Adipocyte (in vitro differentiated cells): ENCODE data around the gene HDAC8.
"Not testable (repeated sequence)": the region's sequence is repeated elsewhere in the genome, so short reads cannot be mapped to it uniquely, and the experiment has no call there.

Source experiments
- DNase-seq: peaks from one replicate; pipeline ENCODE4 v3.0.0-alpha.2; 2015; ENCODE audit warnings: low read depth
- H3K27me3 ChIP-seq: replicated peaks from 2 replicates; pipeline ENCODE4 v1.7.0; 2013; ENCODE audit warnings: mild to moderate bottlenecking, low read length, moderate library complexity; ENCODE audit not compliant: control insufficient read depth, insufficient read depth
- H3K36me3 ChIP-seq: 2 replicates; pipeline ENCODE4 v1.7.0; 2013; ENCODE audit warnings: low read length, mild to moderate bottlenecking, moderate library complexity; ENCODE audit not compliant: control insufficient read depth, insufficient read depth, severe bottlenecking
- H3K4me1 ChIP-seq: 2 replicates; pipeline ENCODE4 v1.7.0; 2013; ENCODE audit warnings: mild to moderate bottlenecking, low read length, moderate library complexity; ENCODE audit not compliant: control insufficient read depth, insufficient read depth
- H3K4me3 ChIP-seq: 2 replicates; pipeline ENCODE4 v1.7.0; 2013; ENCODE audit warnings: mild to moderate bottlenecking, low read length, moderate library complexity
- H3K9ac ChIP-seq: 2 replicates; pipeline ENCODE4 v1.7.0; 2013; ENCODE audit warnings: mild to moderate bottlenecking, low read length, moderate library complexity
- H3K9me3 ChIP-seq: 2 replicates; pipeline ENCODE4 v1.7.0; 2013; ENCODE audit warnings: mild to moderate bottlenecking, low read length, moderate library complexity; ENCODE audit not compliant: control insufficient read depth

Gene HDAC8

DNA sequence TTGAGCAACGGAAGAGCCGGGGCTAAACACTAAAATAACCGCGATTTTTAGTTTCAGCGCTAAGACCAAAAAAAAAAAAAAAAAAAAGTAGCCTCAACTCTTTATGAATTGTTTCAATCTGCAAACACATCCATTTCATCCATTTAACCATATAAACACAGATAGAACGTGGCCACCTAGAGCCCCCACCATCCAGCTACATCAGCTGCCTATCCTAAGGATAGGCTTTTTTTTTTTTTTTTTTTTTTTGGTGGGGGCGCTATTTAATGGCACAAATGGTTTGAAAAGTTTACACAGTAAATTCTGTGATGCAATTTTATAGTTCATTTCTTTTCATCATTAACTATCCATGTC, 492 bp upstream of the HDAC8 start:
- H3K36me3 ChIP-seq = peaks cover 4% of the 10 kb centered on the region

DNA sequence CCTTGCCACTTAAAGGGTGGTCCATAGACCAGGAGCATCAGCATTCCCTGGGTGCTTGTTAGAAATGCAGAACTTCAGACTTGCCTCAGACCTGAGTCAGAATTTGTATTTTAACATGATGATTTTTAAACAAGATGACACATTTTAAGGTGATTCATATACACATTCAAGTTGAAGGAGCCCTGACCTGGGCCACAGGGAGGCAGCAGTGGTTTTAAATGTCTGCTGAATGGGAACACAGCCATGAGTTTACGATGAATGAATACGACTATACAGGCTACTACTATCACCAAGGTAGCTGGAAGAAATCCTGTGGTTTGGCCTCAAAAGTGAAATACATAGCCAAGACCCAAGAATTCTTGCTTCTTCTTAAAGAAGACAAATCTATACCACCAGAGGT, 2.9 kb downstream of the HDAC8 start:
- Histone ChIP-seq H3K4me3 (no peak overlapping the region), H3K9ac (no peak overlapping the region), H3K9me3 (no peaks in the 10 kb centered on the region), H3K4me1 (no peaks in the 10 kb centered on the region), H3K27me3 (peaks cover 14% of the 10 kb centered on the region), H3K36me3 (peaks cover 31% of the 10 kb centered on the region)
- DNase-seq = no peak

More for the DNA sequence above, 492 bp upstream of the HDAC8 start:
- Histone ChIP-seq H3K4me3 (peak overlapping the region; percentile 84), H3K9me3 (no peaks in the 10 kb centered on the region), H3K27me3 (peaks cover 15% of the 10 kb centered on the region), H3K4me1 (peaks cover 16% of the 10 kb centered on the region), H3K9ac (peak overlapping the region; percentile 87)
- DNase-seq = no peak

DNA sequence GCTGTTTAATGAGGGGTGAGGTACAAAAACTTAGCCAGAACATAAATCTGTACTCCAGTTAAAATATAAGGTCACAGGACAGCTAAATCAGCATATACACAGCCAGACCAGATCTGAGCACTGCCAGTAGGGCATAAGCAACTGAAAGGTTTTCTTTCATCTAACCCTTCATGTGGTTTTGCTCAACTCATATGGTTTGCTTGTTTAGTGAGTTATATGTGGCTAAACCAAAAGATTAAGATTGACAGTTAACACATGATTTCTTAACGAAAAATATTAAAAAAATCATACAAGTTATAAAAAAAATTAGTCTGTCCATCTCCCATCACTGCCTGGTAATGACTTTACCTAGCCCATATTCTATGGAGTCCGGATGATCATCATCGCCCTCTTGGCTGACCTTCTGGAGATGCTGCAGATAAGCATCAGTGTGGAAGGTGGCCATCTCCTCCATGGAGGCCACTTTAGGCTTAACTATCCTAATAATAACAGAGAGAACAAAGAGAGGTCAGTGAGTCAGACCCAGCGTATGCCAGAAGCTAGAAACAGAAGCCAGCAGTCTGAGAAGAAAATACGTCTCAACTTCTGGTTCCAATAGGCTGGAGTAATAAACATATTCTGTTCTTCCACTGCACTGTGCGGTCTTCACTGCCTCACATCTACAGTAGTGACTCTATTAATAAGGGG, 4.1 kb downstream of the HDAC8 start:
- H3K4me3 ChIP-seq = no peak overlapping the region
- H3K9ac ChIP-seq = no peak overlapping the region
- no peaks in the 10 kb centered on the region for H3K4me1 ChIP-seq
- no peaks in the 10 kb centered on the region for H3K9me3 ChIP-seq
- DNase-seq = no peak
- peaks cover 9% of the 10 kb centered on the region for H3K27me3 ChIP-seq
- peaks cover 36% of the 10 kb centered on the region for H3K36me3 ChIP-seq

DNA sequence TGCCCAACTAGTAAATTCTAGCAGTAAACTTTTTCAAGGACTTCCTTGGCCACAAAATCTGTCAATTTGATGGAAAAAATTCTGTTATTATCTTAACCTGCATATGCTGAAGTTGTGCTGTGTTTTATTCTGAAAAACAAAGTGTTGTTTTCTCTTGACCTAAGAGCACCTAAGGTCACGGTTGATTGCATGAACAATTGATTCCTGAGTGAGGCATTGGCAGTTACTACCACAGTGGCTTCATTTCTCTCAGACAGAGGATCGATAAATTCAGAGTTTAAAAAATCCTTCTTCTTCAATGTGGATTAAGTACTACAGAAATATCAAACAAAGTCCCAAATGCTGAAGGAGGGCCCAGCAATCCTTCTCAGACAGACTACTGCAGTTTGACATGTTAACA, 6.2 kb downstream of the HDAC8 start:
- DNase-seq = no peak
- no peaks in the 10 kb centered on the region for H3K9me3 ChIP-seq

DNA sequence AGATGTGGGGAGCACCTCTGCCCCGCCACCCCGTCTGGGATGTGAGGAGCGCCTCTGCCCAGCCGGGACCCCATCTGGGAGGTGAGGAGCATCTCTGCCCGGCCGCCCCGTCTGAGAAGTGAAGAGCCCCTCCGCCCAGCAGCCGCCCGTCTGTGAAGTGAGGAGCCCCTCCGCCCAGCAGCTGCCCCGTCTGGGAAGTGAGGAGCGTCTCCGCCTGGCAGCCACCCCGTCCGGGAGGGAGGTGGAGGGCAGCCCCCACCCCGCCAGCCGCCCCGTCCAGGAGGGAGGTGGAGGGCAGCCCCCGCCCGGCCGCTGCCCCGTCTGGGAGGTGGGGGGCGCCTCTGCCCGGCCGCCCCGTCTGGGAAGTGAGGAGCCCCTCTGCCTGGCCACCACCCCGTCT, 13.0 kb downstream of the HDAC8 start:
- not testable (repeated sequence) for H3K9ac ChIP-seq

More for the DNA sequence above, 6.2 kb downstream of the HDAC8 start:
- Histone ChIP-seq H3K36me3 (peaks cover 36% of the 10 kb centered on the region), H3K4me3 (no peak overlapping the region), H3K9ac (no peak overlapping the region), H3K4me1 (no peaks in the 10 kb centered on the region), H3K27me3 (peaks cover 9% of the 10 kb centered on the region)

DNA sequence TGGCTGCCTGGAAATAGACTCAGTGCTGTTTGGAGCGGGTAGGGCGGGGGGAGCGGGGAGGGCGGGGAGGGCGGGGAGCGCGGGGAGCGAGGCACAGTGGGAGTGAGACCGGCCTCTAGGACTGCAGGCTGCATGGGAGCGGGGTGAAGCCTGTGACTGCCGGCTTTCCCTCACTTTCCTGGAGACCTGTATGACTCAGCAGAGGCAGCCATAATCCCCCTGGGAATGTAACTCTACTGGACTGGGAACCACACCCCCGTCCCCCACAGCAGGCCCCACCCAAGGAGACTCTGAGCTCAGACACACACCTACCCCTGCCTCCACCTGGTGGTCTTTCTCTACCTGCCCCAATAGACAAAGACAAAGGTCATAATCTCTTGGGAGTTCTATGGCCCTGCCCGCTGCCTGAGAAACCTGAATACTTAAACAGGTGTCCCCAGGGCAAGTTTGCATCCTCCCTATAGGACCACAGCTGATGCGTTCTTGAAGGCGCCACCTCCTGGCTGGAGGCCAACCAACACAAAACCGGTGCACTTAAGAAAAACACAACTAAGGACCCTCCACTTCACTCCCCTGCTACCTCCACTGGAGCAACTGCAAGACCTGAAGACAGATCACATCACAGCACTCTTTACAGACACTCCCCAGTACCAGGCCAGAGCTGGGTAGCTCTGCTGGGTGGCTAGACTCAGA, 18.0 kb downstream of the HDAC8 start:
- Histone ChIP-seq H3K27me3 (no peaks in the 10 kb centered on the region), H3K4me3 (no peak overlapping the region), H3K9me3 (no peaks in the 10 kb centered on the region), H3K9ac (no peak overlapping the region), H3K36me3 (no peaks in the 10 kb centered on the region), H3K4me1 (no peaks in the 10 kb centered on the region)
- no peak for DNase-seq

More for the DNA sequence above, 13.0 kb downstream of the HDAC8 start:
- not testable (repeated sequence) for H3K9me3 ChIP-seq, H3K4me3 ChIP-seq, H3K4me1 ChIP-seq, H3K27me3 ChIP-seq, DNase-seq, H3K36me3 ChIP-seq

GRCh38 chrX:72552443-72552842, 20.2 kb downstream of the HDAC8 start:
- not testable (repeated sequence) for H3K9ac ChIP-seq, H3K4me3 ChIP-seq, H3K27me3 ChIP-seq, DNase-seq, H3K9me3 ChIP-seq, H3K36me3 ChIP-seq, H3K4me1 ChIP-seq

DNA sequence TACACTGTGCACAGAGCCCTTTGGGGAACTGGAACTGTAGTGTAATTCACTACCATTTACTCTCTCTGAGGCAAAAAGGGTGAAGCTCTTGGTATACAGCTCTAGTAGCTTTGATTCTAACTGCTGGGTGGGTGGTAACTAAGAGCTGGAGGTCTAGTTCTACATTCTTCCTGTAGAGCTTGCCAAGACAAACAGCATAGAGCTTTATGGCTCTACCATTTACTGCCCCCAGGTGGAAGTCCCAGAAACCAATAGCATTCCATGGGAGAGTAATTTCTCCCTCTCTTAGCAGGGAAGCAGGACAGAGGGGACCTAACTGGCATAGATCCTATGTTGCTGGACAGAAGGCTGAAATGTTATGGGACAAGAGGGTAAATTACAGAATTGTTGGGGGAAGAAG, 26.7 kb downstream of the HDAC8 start:
- Histone ChIP-seq H3K9me3 (no peaks in the 10 kb centered on the region), H3K27me3 (peaks cover 20% of the 10 kb centered on the region), H3K4me1 (no peaks in the 10 kb centered on the region), H3K9ac (no peak overlapping the region), H3K4me3 (no peak overlapping the region), H3K36me3 (no peaks in the 10 kb centered on the region)
- DNase-seq = no peak

DNA sequence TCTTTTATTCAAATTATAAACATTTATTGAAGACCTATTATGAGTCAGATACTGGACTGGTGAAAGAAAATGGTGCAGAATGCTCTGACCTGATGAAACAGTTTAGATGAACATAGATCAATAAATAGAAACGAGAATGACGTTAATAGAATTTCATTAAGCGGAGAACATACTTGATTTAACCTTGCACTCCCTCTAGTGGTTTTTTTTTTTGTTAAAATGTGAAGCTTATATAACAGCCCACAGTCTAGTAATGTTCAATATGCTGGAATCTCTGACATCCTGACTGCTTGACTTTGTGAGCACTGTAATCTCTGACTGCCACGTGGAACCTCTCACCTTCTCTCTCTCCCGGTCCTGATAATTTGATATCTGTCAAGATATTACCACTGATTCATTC, 32.3 kb downstream of the HDAC8 start:
- Histone ChIP-seq H3K27me3 (peaks cover 25% of the 10 kb centered on the region), H3K9ac (no peak overlapping the region), H3K9me3 (no peaks in the 10 kb centered on the region), H3K4me1 (no peaks in the 10 kb centered on the region), H3K36me3 (no peaks in the 10 kb centered on the region), H3K4me3 (no peak overlapping the region)
- DNase-seq = peak; percentile 51

- H3K4me1 ChIP-seq = no peaks in the 10 kb centered on the region
- no peak for DNase-seq
These were observed 32.8 kb downstream of the HDAC8 start for GRCh38 chrX:72539822-72540221.

DNA sequence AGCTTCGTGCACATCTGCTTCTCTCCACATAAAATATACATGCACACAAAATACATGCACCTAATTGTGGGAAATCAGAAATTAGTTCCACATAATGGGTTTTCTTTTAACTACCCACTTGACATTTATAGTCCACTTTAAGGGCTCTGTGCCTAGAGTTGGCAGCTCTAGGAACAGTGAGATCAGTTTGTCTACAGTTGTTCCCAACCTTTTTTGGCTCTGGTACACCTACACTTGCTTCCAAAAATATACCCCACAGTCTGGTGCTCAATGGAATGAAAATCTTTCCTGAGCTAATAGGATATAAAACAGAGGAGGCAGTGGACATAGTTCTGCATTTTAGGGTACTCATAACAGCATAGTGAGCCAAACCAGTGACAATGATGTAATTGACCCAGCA, 36.1 kb downstream of the HDAC8 start:
- Histone ChIP-seq H3K36me3 (no peaks in the 10 kb centered on the region), H3K4me1 (no peaks in the 10 kb centered on the region), H3K9ac (no peak overlapping the region), H3K9me3 (no peaks in the 10 kb centered on the region), H3K4me3 (no peak overlapping the region), H3K27me3 (peaks cover 14% of the 10 kb centered on the region)
- DNase-seq = no peak

More at GRCh38 chrX:72539822-72540221, 32.8 kb downstream of the HDAC8 start:
- no peaks in the 10 kb centered on the region for H3K9me3 ChIP-seq
- no peaks in the 10 kb centered on the region for H3K36me3 ChIP-seq
- no peak overlapping the region for H3K9ac ChIP-seq
- H3K27me3 ChIP-seq = peaks cover 25% of the 10 kb centered on the region
- H3K4me3 ChIP-seq = no peak overlapping the region
